Caco-2 (cell line): ENCODE data around the gene RASGRF1. TPM values are rescaled to one million over a fixed set of nuclear protein-coding genes. Genes with fewer than 3 reads are reported as not detected.

Source experiments
- BruUV-seq: library from RNA; stranded (reverse); fragments of 400-500 nt; replicated peaks from 2 replicates; lab custom pipeline; 2021; lab: Mats Ljungman, UMichigan
- CTCF ChIA-PET: fragments of 300-600 bp; sonication (Branson Sonifier 250); formaldehyde crosslinking; loops from one replicate; lab custom pipeline; 2022; ENCODE audit warnings: antibody characterized with exemption; lab: Charles Lee
- POLR2A ChIA-PET: fragments of 300-600 bp; sonication (Branson Sonifier 250); formaldehyde crosslinking; loops from one replicate; lab custom pipeline; 2022; ENCODE audit warnings: antibody characterized with exemption; lab: Charles Lee
- DNase-seq, 2 experiments: peaks; one replicate each; pipeline versions ENCODE4 v3.0.0 to v3.0.0-alpha.2; 2020 to 2022
- H3K27me3 ChIP-seq: replicated peaks from 2 replicates; pipeline ENCODE4 v1.6.0; 2011; ENCODE audit warnings: low read length; ENCODE audit not compliant: control insufficient read depth, insufficient read depth
- H3K36me3 ChIP-seq: 2 replicates; pipeline ENCODE4 v1.5.1; 2011; ENCODE audit warnings: low read length; ENCODE audit not compliant: control insufficient read depth, insufficient read depth
- H3K4me1 ChIP-seq: fragments of 250-450 bp; sonication (Bioruptor Pico); 2 replicates; pipeline ENCODE4 v1.5.1; 2020; ENCODE audit warnings: mild to moderate bottlenecking
- H3K4me3 ChIP-seq: 2 replicates; pipeline ENCODE4 v1.5.1; 2011; ENCODE audit warnings: low read depth, mild to moderate bottlenecking, control low read depth, low read length
- H3K9me3 ChIP-seq: fragments of 250-450 bp; sonication (Bioruptor Pico); 2 replicates; pipeline ENCODE4 v1.5.1; 2020; ENCODE audit warnings: mild to moderate bottlenecking, moderate library complexity
- H3K27ac Mint-ChIP-seq: one replicate; pipeline ENCODE4 v1.8.0; 2022; ENCODE audit warnings: mixed read lengths; ENCODE audit not compliant: unreplicated experiment
- H3K27me3 Mint-ChIP-seq: one replicate; pipeline ENCODE4 v1.8.0; 2022; ENCODE audit warnings: mixed read lengths; ENCODE audit not compliant: insufficient read depth, unreplicated experiment
- H3K36me3 Mint-ChIP-seq: one replicate; pipeline ENCODE4 v1.8.0; 2022; ENCODE audit warnings: mild to moderate bottlenecking, mixed read lengths; ENCODE audit not compliant: insufficient read depth, unreplicated experiment
- H3K4me1 Mint-ChIP-seq: one replicate; pipeline ENCODE4 v1.8.0; 2022; ENCODE audit warnings: low read depth, mixed read lengths; ENCODE audit not compliant: unreplicated experiment
- H3K4me3 Mint-ChIP-seq: one replicate; pipeline ENCODE4 v1.8.0; 2022; ENCODE audit warnings: mild to moderate bottlenecking, moderate library complexity, mixed read lengths; ENCODE audit not compliant: unreplicated experiment
- H3K9me3 Mint-ChIP-seq: one replicate; pipeline ENCODE4 v1.8.0; 2022; ENCODE audit warnings: mixed read lengths; ENCODE audit not compliant: unreplicated experiment
- intact Hi-C: fragments of 100-400 bp; cut with micrococcal nuclease; formaldehyde crosslinking; loops from one replicate; pipeline ENCODE4 v1.10.0; 2022; ENCODE audit not compliant: unreplicated experiment
- total RNA-seq: library from RNA; stranded (reverse); gene quantifications from 2 replicates; pipeline ENCODE4 v1.2.3, GENCODE V29; 2022
- TF ChIP-seq, protein P1 (sequence below), 2 experiments: fragments of 200-600 bp in 1 of 2; IDR thresholded peaks; 1 replicate in 1 of 2; 2 replicates in 1 of 2; pipeline versions ENCODE4 v1.5.1 to v1.8.0; 2011 to 2022; ENCODE audit warnings: antibody characterized with exemption in 1 of 2, control low read depth in 1 of 2, inconsistent platforms in 1 of 2, low read depth in 1 of 2, low read length in 1 of 2, mild to moderate bottlenecking in 1 of 2, moderate library complexity in 1 of 2; ENCODE audit not compliant: insufficient read depth in 1 of 2, severe bottlenecking in 1 of 2, unreplicated experiment in 1 of 2

RASGRF1 gene
- total RNA-seq, 1 experiment from 2014 or later, result 0.57 TPM

- CTCF ChIA-PET, result no interaction called here
- Histone ChIP-seq H3K9me3 (no peaks in the 10 kb centered on the region), H3K4me3 (no peak overlapping the region), H3K4me1 (no peaks in the 10 kb centered on the region), H3K27me3 (no peaks in the 10 kb centered on the region), H3K36me3 (no peaks in the 10 kb centered on the region)
- Mint-ChIP-seq H3K4me3 (no peak overlapping the region), H3K27me3 (no peaks in the 10 kb centered on the region), H3K27ac (no peak overlapping the region), H3K36me3 (no peaks in the 10 kb centered on the region), H3K9me3 (no peaks in the 10 kb centered on the region), H3K4me1 (no peaks in the 10 kb centered on the region)
- no TSS peak for BruUV-seq
- TF ChIP-seq, protein P1, sequence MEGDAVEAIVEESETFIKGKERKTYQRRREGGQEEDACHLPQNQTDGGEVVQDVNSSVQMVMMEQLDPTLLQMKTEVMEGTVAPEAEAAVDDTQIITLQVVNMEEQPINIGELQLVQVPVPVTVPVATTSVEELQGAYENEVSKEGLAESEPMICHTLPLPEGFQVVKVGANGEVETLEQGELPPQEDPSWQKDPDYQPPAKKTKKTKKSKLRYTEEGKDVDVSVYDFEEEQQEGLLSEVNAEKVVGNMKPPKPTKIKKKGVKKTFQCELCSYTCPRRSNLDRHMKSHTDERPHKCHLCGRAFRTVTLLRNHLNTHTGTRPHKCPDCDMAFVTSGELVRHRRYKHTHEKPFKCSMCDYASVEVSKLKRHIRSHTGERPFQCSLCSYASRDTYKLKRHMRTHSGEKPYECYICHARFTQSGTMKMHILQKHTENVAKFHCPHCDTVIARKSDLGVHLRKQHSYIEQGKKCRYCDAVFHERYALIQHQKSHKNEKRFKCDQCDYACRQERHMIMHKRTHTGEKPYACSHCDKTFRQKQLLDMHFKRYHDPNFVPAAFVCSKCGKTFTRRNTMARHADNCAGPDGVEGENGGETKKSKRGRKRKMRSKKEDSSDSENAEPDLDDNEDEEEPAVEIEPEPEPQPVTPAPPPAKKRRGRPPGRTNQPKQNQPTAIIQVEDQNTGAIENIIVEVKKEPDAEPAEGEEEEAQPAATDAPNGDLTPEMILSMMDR (IDR thresholded peaks at IDR 0.05; ENCODE audit: insufficient read depth in 1 of 2, low read depth in 1 of 2, low read length in 1 of 2, severe bottlenecking in 1 of 2, unreplicated experiment in 1 of 2), result no peak
- DNase-seq, result no peak
- intact Hi-C loops, result no loop called here
- POLR2A ChIA-PET, result no interaction called here
Measured at GRCh38 chr15:79010278-79010677, 80.3 kb downstream of the RASGRF1 start.

- no peak overlapping the region for H3K4me3 ChIP-seq
- no peak for DNase-seq
- POLR2A ChIA-PET, result no interaction called here
- TF ChIP-seq, protein P1 (IDR thresholded peaks at IDR 0.05; ENCODE audit: insufficient read depth in 1 of 2, low read depth in 1 of 2, low read length in 1 of 2, severe bottlenecking in 1 of 2, unreplicated experiment in 1 of 2), result no peak
- H3K9me3 ChIP-seq, result no peaks in the 10 kb centered on the region
- CTCF ChIA-PET, result no interaction called here
- intact Hi-C loops, result no loop called here
- H3K36me3 Mint-ChIP-seq, result no peaks in the 10 kb centered on the region
- H3K27ac Mint-ChIP-seq, result no peak overlapping the region
- no peaks in the 10 kb centered on the region for H3K27me3 ChIP-seq
- H3K4me1 Mint-ChIP-seq, result no peaks in the 10 kb centered on the region
- no peaks in the 10 kb centered on the region for H3K36me3 ChIP-seq
- H3K9me3 Mint-ChIP-seq, result no peaks in the 10 kb centered on the region
- no peaks in the 10 kb centered on the region for H3K27me3 Mint-ChIP-seq
- no peak overlapping the region for H3K4me3 Mint-ChIP-seq
- H3K4me1 ChIP-seq, result peaks cover 6% of the 10 kb centered on the region
- no TSS peak for BruUV-seq
Measured at GRCh38 chr15:79009379-79009778, 81.2 kb downstream of the RASGRF1 start.

- H3K4me3 ChIP-seq, result no peak overlapping the region
- no peaks in the 10 kb centered on the region for H3K27me3 ChIP-seq
- POLR2A ChIA-PET, result no interaction called here
- no peaks in the 10 kb centered on the region for H3K27me3 Mint-ChIP-seq
- CTCF ChIA-PET, result no interaction called here
- H3K9me3 Mint-ChIP-seq, result no peaks in the 10 kb centered on the region
- H3K36me3 Mint-ChIP-seq, result no peaks in the 10 kb centered on the region
- no peak for DNase-seq
- no peaks in the 10 kb centered on the region for H3K4me1 Mint-ChIP-seq
- peaks cover 10% of the 10 kb centered on the region for H3K4me1 ChIP-seq
- no peaks in the 10 kb centered on the region for H3K36me3 ChIP-seq
- H3K9me3 ChIP-seq, result no peaks in the 10 kb centered on the region
- intact Hi-C loops, result no loop called here
- no peak overlapping the region for H3K27ac Mint-ChIP-seq
- TF ChIP-seq, protein P1 (IDR thresholded peaks at IDR 0.05; ENCODE audit: insufficient read depth in 1 of 2, low read depth in 1 of 2, low read length in 1 of 2, severe bottlenecking in 1 of 2, unreplicated experiment in 1 of 2), result no peak
- no TSS peak for BruUV-seq
- no peak overlapping the region for H3K4me3 Mint-ChIP-seq
Measured at GRCh38 chr15:79008659-79009058, 81.9 kb downstream of the RASGRF1 start.
